Activated CD8-positive, alpha-beta memory T cell treated with anti-CD3 and anti-CD28 coated beads, Interleukin-2, amount 10 ng/mL, durations not matched to agents 7 days and 5 days (primary cell): ENCODE results near the gene SEMA3E. TPM values are rescaled to one million over a fixed set of nuclear protein-coding genes. Genes with fewer than 3 reads are reported as not detected.
"Not testable (repeated sequence)": the region's sequence is repeated elsewhere in the genome, so short reads cannot be mapped to it uniquely, and the experiment has no call there.

Source experiments
- ATAC-seq: fragments of 150-1000 bp; cut with Tn5 transposase; one replicate; pipeline ENCODE4 v1.10.0; 2021; ENCODE audit warnings: moderate library complexity
- CTCF ChIA-PET: fragments of 350-600 bp; sonication (Branson Sonifier 250); formaldehyde crosslinking; loops from one replicate; lab custom pipeline; 2021; ENCODE audit warnings: antibody characterized with exemption; lab: Charles Lee
- DNase-seq: peaks from one replicate; pipeline ENCODE4 v3.0.0-alpha.2; 2020
- H3K27ac Mint-ChIP-seq: one replicate; pipeline ENCODE4 v1.8.0; 2021; ENCODE audit warnings: mild to moderate bottlenecking, mixed read lengths
- H3K27me3 Mint-ChIP-seq: one replicate; pipeline ENCODE4 v1.8.0; 2021; ENCODE audit warnings: mixed read lengths
- H3K36me3 Mint-ChIP-seq: one replicate; pipeline ENCODE4 v1.8.0; 2021; ENCODE audit warnings: mild to moderate bottlenecking, mixed read lengths
- H3K4me1 Mint-ChIP-seq: one replicate; pipeline ENCODE4 v1.8.0; 2021; ENCODE audit warnings: mixed read lengths
- H3K4me3 Mint-ChIP-seq: one replicate; pipeline ENCODE4 v1.8.0; 2021; ENCODE audit warnings: mild to moderate bottlenecking, moderate library complexity, mixed read lengths
- H3K9me3 Mint-ChIP-seq: one replicate; pipeline ENCODE4 v1.8.0; 2022; ENCODE audit warnings: low read depth, mixed read lengths
- total RNA-seq, 2 experiments: library from RNA; stranded (reverse); gene quantifications; one replicate each; pipeline ENCODE4 v1.2.3, GENCODE V29; 2021

The SEMA3E gene
- total RNA-seq, 2 experiments from 2014 or later: not detected

DNA sequence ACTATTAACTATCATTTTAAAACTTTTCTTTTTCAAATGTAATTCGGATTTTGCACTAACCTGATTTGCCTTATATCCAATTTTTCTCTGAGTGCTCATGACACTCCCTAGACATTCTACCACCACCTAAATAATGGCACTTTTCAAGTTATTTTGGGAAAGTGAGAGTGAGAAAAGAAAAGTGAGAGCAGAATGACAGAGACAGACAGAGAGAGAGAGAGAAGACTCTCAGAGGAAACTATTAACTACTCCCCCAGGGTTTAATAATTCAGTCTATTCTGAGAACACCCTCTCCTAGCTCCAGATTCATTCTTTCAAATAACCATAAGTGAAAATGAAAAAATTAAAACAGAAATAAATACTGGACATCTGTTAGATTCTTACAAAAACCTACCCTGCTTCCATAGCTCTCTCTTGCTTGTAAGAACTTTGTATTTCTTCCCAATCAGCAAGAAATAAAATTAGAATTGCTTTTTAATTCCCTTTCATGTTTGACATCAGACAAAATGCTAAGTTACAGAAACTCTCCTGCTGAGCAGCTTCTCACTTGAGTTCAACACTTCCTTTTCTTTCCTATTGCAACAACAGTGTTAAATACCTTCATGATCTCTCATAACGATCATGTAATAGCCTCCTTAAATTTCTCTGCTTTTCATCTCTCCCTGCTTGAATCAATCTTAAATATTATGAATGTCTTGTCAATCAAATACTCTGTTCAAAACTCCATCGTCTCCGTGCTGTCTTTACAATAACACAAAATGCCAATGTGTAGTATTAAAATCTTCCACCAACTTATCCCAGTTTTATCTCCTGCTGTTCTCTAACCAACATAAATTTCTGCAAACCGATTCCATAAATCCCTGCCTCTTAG lies 191.7 kb downstream of the SEMA3E start:
- Mint-ChIP-seq H3K4me3 (no peak overlapping the region), H3K4me1 (no peaks in the 10 kb centered on the region), H3K27ac (no peak overlapping the region), H3K36me3 (no peaks in the 10 kb centered on the region), H3K9me3 (peaks cover 6% of the 10 kb centered on the region), H3K27me3 (no peaks in the 10 kb centered on the region)
- CTCF ChIA-PET: no interaction called here
- DNase-seq (no peak), ATAC-seq (no peak)

- DNase-seq (no peak), ATAC-seq (no peak)
- no peaks in the 10 kb centered on the region for H3K36me3 Mint-ChIP-seq
- H3K27me3 Mint-ChIP-seq: no peaks in the 10 kb centered on the region
- H3K9me3 Mint-ChIP-seq: peaks cover 6% of the 10 kb centered on the region
- no peaks in the 10 kb centered on the region for H3K4me1 Mint-ChIP-seq
- CTCF ChIA-PET: no interaction called here
- no peak overlapping the region for H3K4me3 Mint-ChIP-seq
- H3K27ac Mint-ChIP-seq: no peak overlapping the region
Observed at GRCh38 chr7:83456413-83456812, 192.5 kb downstream of the SEMA3E start.

GRCh38 chr7:83455612-83456011 lies 193.3 kb downstream of the SEMA3E start:
- no peak overlapping the region for H3K27ac Mint-ChIP-seq
- H3K4me1 Mint-ChIP-seq: no peaks in the 10 kb centered on the region
- no peaks in the 10 kb centered on the region for H3K36me3 Mint-ChIP-seq
- no peaks in the 10 kb centered on the region for H3K9me3 Mint-ChIP-seq
- CTCF ChIA-PET: no interaction called here
- no peak for ATAC-seq
- no peaks in the 10 kb centered on the region for H3K27me3 Mint-ChIP-seq
- H3K4me3 Mint-ChIP-seq: no peak overlapping the region
- no peak for DNase-seq

- H3K9me3 Mint-ChIP-seq: no peaks in the 10 kb centered on the region
- ATAC-seq (no peak), DNase-seq (no peak)
- no peaks in the 10 kb centered on the region for H3K27me3 Mint-ChIP-seq
- H3K4me3 Mint-ChIP-seq: no peak overlapping the region
- H3K36me3 Mint-ChIP-seq: no peaks in the 10 kb centered on the region
- no peak overlapping the region for H3K27ac Mint-ChIP-seq
- no peaks in the 10 kb centered on the region for H3K4me1 Mint-ChIP-seq
- CTCF ChIA-PET: no interaction called here
Observed at GRCh38 chr7:83452256-83452655, 196.7 kb downstream of the SEMA3E start.

GRCh38 chr7:83451501-83452045 lies 197.4 kb downstream of the SEMA3E start:
- no peaks in the 10 kb centered on the region for H3K4me1 Mint-ChIP-seq
- DNase-seq: no peak
- H3K27ac Mint-ChIP-seq: no peak overlapping the region
- no peaks in the 10 kb centered on the region for H3K27me3 Mint-ChIP-seq
- CTCF ChIA-PET: no interaction called here
- ATAC-seq: no peak
- no peak overlapping the region for H3K4me3 Mint-ChIP-seq
- no peaks in the 10 kb centered on the region for H3K36me3 Mint-ChIP-seq
- no peaks in the 10 kb centered on the region for H3K9me3 Mint-ChIP-seq

DNA sequence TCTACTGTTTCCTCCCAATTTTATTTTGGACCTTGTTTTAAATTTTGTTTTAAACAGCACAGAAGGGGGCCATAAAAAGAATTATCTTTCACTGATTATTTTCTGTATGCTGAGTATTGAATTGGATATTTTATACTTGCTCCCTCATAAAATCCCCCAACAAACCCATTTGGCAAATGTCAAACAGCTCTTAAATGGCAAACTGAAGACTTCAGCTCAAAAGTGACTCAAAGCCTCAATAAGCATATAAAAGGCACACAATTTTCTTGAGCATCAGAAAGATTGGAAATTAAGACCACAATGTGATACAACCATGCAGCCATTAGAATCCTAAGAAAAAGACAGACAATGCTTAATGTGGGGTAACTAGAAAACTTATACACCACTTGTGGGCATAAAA lies 199.2 kb downstream of the SEMA3E start:
- Mint-ChIP-seq H3K27me3 (no peaks in the 10 kb centered on the region), H3K4me3 (no peak overlapping the region), H3K4me1 (no peaks in the 10 kb centered on the region), H3K27ac (no peak overlapping the region), H3K9me3 (no peaks in the 10 kb centered on the region), H3K36me3 (no peaks in the 10 kb centered on the region)
- ATAC-seq (no peak), DNase-seq (no peak)
- CTCF ChIA-PET: no interaction called here

GRCh38 chr7:83447681-83448080 lies 201.3 kb downstream of the SEMA3E start:
- no peak overlapping the region for H3K4me3 Mint-ChIP-seq
- H3K27ac Mint-ChIP-seq: no peak overlapping the region
- ATAC-seq: no peak
- no peaks in the 10 kb centered on the region for H3K4me1 Mint-ChIP-seq
- no peaks in the 10 kb centered on the region for H3K36me3 Mint-ChIP-seq
- H3K9me3 Mint-ChIP-seq: peaks cover 6% of the 10 kb centered on the region
- DNase-seq: no peak
- CTCF ChIA-PET: no interaction called here
- H3K27me3 Mint-ChIP-seq: no peaks in the 10 kb centered on the region

DNA sequence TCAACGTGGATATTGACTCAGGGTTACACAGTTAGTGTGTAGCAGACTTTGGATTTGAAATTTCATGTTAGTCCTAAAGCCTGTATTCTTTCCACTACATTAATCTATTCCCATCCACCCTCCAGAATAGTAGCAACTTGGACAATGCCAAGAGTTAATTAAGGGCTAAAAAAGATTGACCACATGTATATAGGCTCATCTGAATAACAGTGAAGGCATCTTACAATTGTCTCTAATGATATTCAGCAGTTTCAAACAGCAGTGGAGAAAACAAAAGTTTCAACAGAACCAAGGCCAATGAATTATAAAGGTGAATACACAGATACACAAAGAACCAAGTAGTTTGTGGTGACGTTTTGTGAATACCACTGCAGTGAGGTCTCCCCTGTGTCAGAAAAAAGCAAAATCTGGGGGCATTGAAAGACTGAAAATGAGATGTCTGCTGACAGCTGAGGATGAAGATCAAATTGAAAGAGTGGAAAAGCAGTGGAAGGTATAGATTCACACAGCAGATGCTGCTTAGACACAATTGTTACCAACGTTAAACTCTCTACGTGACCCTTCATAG lies 202.8 kb downstream of the SEMA3E start:
- no peaks in the 10 kb centered on the region for H3K4me1 Mint-ChIP-seq
- H3K27me3 Mint-ChIP-seq: no peaks in the 10 kb centered on the region
- H3K9me3 Mint-ChIP-seq: peaks cover 6% of the 10 kb centered on the region
- no peak overlapping the region for H3K4me3 Mint-ChIP-seq
- ATAC-seq (no peak), DNase-seq (no peak)
- CTCF ChIA-PET: no interaction called here
- no peak overlapping the region for H3K27ac Mint-ChIP-seq
- H3K36me3 Mint-ChIP-seq: no peaks in the 10 kb centered on the region

- Mint-ChIP-seq H3K27ac (no peak overlapping the region), H3K4me1 (no peaks in the 10 kb centered on the region), H3K4me3 (no peak overlapping the region), H3K27me3 (no peaks in the 10 kb centered on the region), H3K9me3 (peaks cover 6% of the 10 kb centered on the region), H3K36me3 (no peaks in the 10 kb centered on the region)
- ATAC-seq (no peak), DNase-seq (no peak)
- CTCF ChIA-PET: no interaction called here
Observed at GRCh38 chr7:83442911-83443310, 206.0 kb downstream of the SEMA3E start.

- H3K9me3 Mint-ChIP-seq: peaks cover 5% of the 10 kb centered on the region
- H3K4me1 Mint-ChIP-seq: no peaks in the 10 kb centered on the region
- H3K36me3 Mint-ChIP-seq: no peaks in the 10 kb centered on the region
- no peak for DNase-seq
- H3K4me3 Mint-ChIP-seq: no peak overlapping the region
- H3K27ac Mint-ChIP-seq: no peak overlapping the region
- ATAC-seq: no peak
- CTCF ChIA-PET: no interaction called here
- H3K27me3 Mint-ChIP-seq: no peaks in the 10 kb centered on the region
Observed at GRCh38 chr7:83439026-83439425, 209.9 kb downstream of the SEMA3E start.

DNA sequence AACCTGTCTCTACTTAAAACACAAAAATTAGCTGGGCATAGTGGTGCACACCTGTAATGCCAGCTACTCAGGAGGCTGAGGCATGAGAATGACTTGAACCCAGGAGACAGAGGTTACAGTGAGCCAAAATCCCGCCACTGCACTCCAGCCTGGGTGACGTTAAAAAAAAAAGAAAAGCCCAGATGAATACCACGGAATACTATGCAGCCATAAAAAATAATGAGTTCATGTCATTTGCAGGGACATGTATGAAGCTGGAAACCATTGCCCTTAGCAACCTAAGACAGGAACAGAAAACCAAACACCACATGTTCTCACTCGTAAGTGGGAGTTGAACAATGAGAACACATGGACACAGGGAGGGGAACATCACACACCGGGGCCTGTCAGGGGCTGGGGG lies 218.7 kb downstream of the SEMA3E start:
- H3K36me3 Mint-ChIP-seq, H3K4me3 Mint-ChIP-seq, H3K27ac Mint-ChIP-seq, H3K4me1 Mint-ChIP-seq, CTCF ChIA-PET, ATAC-seq, H3K27me3 Mint-ChIP-seq, H3K9me3 Mint-ChIP-seq, DNase-seq: not testable (repeated sequence)

GRCh38 chr7:83429493-83429892 lies 219.4 kb downstream of the SEMA3E start:
- no peak for ATAC-seq
- Mint-ChIP-seq H3K4me1 (no peaks in the 10 kb centered on the region), H3K27ac (no peak overlapping the region), H3K9me3 (peaks cover 5% of the 10 kb centered on the region), H3K36me3 (no peaks in the 10 kb centered on the region), H3K27me3 (no peaks in the 10 kb centered on the region), H3K4me3 (no peak overlapping the region)
- CTCF ChIA-PET: no interaction called here
- DNase-seq: no peak

DNA sequence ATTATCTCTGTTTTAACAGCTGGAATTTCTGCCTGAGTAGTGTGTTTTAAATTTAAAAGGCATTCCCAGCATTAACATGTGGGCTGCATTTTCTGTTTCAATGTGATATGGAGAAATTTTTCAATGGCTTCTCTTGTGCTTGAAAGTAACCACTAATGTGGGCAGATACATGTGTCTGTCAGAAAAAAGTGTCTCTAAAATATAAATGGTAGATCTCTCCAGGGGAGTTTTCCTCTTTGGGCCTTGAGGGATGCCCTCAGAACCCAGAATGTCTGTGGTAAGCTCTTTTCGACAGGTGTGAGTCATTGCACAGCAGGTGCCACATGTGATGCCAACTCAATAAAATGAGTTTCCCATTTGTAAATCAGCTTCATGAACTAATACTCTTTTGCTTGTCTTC lies 221.1 kb downstream of the SEMA3E start:
- DNase-seq: no peak
- ATAC-seq: no peak
- Mint-ChIP-seq H3K4me1 (no peaks in the 10 kb centered on the region), H3K9me3 (peaks cover 8% of the 10 kb centered on the region), H3K27me3 (no peaks in the 10 kb centered on the region), H3K36me3 (no peaks in the 10 kb centered on the region), H3K27ac (no peak overlapping the region), H3K4me3 (no peak overlapping the region)
- CTCF ChIA-PET: no interaction called here

DNA sequence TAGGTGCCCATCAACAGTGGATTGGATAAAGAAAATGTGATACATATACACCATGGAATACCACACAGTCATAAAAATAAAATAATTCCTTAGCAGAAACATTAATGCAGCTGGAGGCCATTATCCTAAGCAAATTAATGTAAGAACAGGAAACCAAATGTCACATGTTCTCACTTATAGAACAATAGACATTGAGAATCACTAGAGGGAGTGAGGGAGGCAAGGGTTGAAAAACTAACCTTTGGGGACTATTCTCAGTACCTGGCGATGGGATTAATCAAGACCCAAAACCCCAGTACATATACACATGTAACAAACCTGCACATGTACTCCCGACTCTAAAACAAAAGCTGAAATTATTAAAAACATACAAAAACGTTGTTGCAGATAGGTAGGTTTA lies 222.6 kb downstream of the SEMA3E start:
- CTCF ChIA-PET: no interaction called here
- Mint-ChIP-seq H3K4me3 (no peak overlapping the region), H3K9me3 (peaks cover 11% of the 10 kb centered on the region), H3K4me1 (no peaks in the 10 kb centered on the region), H3K27ac (no peak overlapping the region), H3K36me3 (no peaks in the 10 kb centered on the region), H3K27me3 (no peaks in the 10 kb centered on the region)
- ATAC-seq (no peak), DNase-seq (no peak)
